ENCODE data around the gene CAND2.

DNA sequence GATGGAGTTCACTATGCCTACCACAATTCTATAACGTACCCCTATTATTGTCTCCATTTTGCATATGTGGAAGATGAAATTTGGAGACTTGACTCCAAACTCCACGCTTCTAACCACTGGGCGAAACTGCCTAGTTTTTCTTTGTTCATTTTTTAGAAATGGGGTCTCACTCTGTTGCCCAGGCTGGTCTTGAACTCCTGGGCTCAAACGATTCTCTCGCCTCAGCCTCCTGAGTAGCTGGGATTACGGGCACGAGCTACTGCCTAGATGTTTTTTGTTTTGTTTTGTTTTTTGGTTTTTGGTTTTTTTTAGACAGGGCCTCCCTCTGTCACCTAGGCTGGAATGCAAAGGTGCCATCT, 45.5 kb downstream of the CAND2 start:
- TF ChIP-seq, protein P1, sequence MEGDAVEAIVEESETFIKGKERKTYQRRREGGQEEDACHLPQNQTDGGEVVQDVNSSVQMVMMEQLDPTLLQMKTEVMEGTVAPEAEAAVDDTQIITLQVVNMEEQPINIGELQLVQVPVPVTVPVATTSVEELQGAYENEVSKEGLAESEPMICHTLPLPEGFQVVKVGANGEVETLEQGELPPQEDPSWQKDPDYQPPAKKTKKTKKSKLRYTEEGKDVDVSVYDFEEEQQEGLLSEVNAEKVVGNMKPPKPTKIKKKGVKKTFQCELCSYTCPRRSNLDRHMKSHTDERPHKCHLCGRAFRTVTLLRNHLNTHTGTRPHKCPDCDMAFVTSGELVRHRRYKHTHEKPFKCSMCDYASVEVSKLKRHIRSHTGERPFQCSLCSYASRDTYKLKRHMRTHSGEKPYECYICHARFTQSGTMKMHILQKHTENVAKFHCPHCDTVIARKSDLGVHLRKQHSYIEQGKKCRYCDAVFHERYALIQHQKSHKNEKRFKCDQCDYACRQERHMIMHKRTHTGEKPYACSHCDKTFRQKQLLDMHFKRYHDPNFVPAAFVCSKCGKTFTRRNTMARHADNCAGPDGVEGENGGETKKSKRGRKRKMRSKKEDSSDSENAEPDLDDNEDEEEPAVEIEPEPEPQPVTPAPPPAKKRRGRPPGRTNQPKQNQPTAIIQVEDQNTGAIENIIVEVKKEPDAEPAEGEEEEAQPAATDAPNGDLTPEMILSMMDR (IDR thresholded peaks at IDR 0.05; ENCODE audit: poor library complexity) = no peak
- no peak for TF ChIP-seq EZH2 (IDR thresholded peaks at IDR 0.05; ENCODE audit: borderline replicate concordance)

Data from hepatocyte (in vitro differentiated cells).